Esophagus squamous epithelium (tissue), 5 donors: ENCODE data around the gene PCDHA1. TPM values are rescaled to one million over a fixed set of nuclear protein-coding genes. Genes with fewer than 3 reads are reported as not detected.

Experiments
- DNase-seq: peaks from one replicate; lab custom pipeline; 2025; lab: John Stamatoyannopoulos, UW
- H3K27ac ChIP-seq, 4 donors: fragments of 200-600 bp; sonication (generic); one replicate each; pipeline ENCODE4 v1.5.1; 2016 to 2019; ENCODE audit warnings: mild to moderate bottlenecking in 1 of 4
- H3K27me3 ChIP-seq, 4 donors: fragments of 200-600 bp; sonication (generic); 1 replicate in 3 of 4; 2 replicates in 1 of 4; pipeline versions ENCODE4 v1.5.1 to v1.6.0; 2017 to 2021; ENCODE audit warnings: antibody characterized with exemption in 1 of 4
- H3K36me3 ChIP-seq, 3 donors: fragments of 200-600 bp; sonication (generic); one replicate each; pipeline ENCODE4 v1.5.1; 2016 to 2019
- H3K4me1 ChIP-seq, 3 donors: fragments of 200-600 bp; sonication (generic); one replicate each; pipeline ENCODE4 v1.5.1; 2017 to 2019
- H3K4me3 ChIP-seq, 4 donors: fragments of 200-600 bp; sonication (generic); 1 replicate in 3 of 4; 2 replicates in 1 of 4; pipeline ENCODE4 v1.5.1; 2016 to 2019; ENCODE audit warnings: mild to moderate bottlenecking in 2 of 4, moderate library complexity in 1 of 4
- H3K9me3 ChIP-seq, 3 donors: fragments of 200-600 bp; sonication (generic); one replicate each; pipeline ENCODE4 v1.5.1; 2016 to 2019
- POLR2A ChIP-seq, 4 donors: fragments of 450-650 bp; IDR thresholded peaks; one replicate each; pipeline ENCODE4 v1.6.1; 2017; ENCODE audit warnings: antibody characterized with exemption in 4 of 4, mild to moderate bottlenecking in 4 of 4, moderate library complexity in 3 of 4
- WGBS, 2 donors: methylation state at CpG; one replicate each; pipeline ENCODE4 v1.1.5; 2018; 5-methylcytosine and 5-hydroxymethylcytosine counted together
- intact Hi-C: fragments of 100-400 bp; cut with DNase I; formaldehyde crosslinking; loops from one replicate; pipeline ENCODE4 v1.15.0; 2022
- total RNA-seq, 4 donors: library from RNA; depleted of rRNA; stranded (reverse); fragments of >200 nt; gene quantifications; one replicate each; pipeline ENCODE4 v1.1.0, GENCODE V29; 2016
- TF ChIP-seq, protein P1 (sequence below), 6 experiments: fragments of 450-650 bp in 4 of 6; fragments of 200-600 bp in 2 of 6; sonication (generic) in 2 of 6; IDR thresholded peaks; one replicate each; pipeline ENCODE4 v1.5.1; 2016 to 2019; ENCODE audit warnings: antibody characterized with exemption in 6 of 6, mild to moderate bottlenecking in 4 of 6, moderate library complexity in 4 of 6
- donor health status: DM: yes; HTN: yes; CAD: no.

The PCDHA1 gene
- total RNA-seq, 4 donors from 2014 or later: not detected

DNA sequence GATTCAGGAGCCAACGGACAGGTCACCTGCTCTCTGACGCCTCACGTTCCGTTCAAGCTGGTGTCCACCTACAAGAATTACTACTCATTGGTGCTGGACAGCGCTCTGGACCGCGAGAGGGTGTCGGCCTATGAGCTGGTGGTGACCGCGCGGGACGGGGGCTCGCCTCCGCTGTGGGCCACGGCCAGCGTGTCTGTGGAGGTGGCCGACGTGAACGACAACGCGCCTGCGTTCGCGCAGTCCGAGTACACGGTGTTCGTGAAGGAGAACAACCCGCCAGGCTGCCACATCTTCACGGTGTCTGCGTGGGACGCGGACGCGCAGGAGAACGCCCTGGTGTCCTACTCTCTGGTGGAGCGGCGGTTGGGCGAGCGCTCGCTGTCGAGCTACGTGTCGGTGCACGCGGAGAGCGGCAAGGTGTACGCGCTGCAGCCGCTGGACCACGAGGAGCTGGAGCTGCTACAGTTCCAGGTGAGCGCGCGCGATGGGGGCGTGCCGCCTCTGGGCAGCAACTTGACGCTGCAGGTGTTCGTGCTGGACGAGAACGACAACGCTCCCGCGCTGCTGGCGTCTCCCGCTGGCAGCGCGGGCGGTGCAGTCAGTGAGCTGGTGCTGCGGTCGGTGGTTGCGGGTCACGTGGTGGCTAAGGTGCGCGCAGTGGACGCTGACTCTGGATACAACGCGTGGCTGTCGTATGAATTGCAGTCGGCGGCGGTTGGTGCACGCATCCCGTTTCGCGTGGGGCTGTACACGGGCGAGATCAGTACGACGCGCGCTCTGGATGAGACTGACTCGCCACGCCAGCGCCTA is 71.4 kb downstream of the PCDHA1 start:
- no peak for DNase-seq
- Histone ChIP-seq H3K27me3 (peaks cover 0 to 46% (median 0%) of the 10 kb centered on the region in 4 donors), H3K9me3 (peaks cover 0 to 51% (median 22%) of the 10 kb centered on the region in 3 donors), H3K36me3 (no peaks in the 10 kb centered on the region), H3K4me3 (no peak overlapping the region), H3K27ac (no peak overlapping the region), H3K4me1 (no peaks in the 10 kb centered on the region)
- 72 to 79% methylated on average over 22 to 23 of the region's 94 CpGs for WGBS, 2 donors
- intact Hi-C loops: no loop called here
- no peak for TF ChIP-seq POLR2A (IDR thresholded peaks at IDR 0.05)
- TF ChIP-seq, protein P1, sequence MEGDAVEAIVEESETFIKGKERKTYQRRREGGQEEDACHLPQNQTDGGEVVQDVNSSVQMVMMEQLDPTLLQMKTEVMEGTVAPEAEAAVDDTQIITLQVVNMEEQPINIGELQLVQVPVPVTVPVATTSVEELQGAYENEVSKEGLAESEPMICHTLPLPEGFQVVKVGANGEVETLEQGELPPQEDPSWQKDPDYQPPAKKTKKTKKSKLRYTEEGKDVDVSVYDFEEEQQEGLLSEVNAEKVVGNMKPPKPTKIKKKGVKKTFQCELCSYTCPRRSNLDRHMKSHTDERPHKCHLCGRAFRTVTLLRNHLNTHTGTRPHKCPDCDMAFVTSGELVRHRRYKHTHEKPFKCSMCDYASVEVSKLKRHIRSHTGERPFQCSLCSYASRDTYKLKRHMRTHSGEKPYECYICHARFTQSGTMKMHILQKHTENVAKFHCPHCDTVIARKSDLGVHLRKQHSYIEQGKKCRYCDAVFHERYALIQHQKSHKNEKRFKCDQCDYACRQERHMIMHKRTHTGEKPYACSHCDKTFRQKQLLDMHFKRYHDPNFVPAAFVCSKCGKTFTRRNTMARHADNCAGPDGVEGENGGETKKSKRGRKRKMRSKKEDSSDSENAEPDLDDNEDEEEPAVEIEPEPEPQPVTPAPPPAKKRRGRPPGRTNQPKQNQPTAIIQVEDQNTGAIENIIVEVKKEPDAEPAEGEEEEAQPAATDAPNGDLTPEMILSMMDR (IDR thresholded peaks at IDR 0.05): no peak

DNA sequence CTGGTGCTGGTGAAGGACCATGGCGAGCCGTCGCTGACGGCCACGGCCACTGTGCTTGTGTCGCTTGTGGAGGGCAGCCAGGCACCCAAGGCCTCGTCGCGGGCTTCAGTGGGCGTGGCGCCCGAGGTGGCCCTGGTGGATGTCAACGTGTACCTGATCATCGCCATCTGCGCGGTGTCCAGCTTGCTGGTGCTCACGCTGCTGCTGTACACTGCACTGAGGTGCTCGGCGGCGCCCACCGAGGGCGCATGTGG is 72.0 kb downstream of the PCDHA1 start:
- Histone ChIP-seq H3K9me3 (peaks cover 0 to 54% (median 27%) of the 10 kb centered on the region in 3 donors), H3K4me1 (no peaks in the 10 kb centered on the region), H3K27me3 (peaks cover 0 to 47% (median 0%) of the 10 kb centered on the region in 4 donors), H3K27ac (no peak overlapping the region), H3K4me3 (no peak overlapping the region), H3K36me3 (no peaks in the 10 kb centered on the region)
- no peak for DNase-seq
- WGBS, 2 donors: 67% methylated on average over 1 of the region's 22 CpGs; no CpG with 5 or more reads in 1 of the 2 donors
- TF ChIP-seq, protein P1 (IDR thresholded peaks at IDR 0.05): no peak
- no peak for TF ChIP-seq POLR2A (IDR thresholded peaks at IDR 0.05)
- intact Hi-C loops: no loop called here

DNA sequence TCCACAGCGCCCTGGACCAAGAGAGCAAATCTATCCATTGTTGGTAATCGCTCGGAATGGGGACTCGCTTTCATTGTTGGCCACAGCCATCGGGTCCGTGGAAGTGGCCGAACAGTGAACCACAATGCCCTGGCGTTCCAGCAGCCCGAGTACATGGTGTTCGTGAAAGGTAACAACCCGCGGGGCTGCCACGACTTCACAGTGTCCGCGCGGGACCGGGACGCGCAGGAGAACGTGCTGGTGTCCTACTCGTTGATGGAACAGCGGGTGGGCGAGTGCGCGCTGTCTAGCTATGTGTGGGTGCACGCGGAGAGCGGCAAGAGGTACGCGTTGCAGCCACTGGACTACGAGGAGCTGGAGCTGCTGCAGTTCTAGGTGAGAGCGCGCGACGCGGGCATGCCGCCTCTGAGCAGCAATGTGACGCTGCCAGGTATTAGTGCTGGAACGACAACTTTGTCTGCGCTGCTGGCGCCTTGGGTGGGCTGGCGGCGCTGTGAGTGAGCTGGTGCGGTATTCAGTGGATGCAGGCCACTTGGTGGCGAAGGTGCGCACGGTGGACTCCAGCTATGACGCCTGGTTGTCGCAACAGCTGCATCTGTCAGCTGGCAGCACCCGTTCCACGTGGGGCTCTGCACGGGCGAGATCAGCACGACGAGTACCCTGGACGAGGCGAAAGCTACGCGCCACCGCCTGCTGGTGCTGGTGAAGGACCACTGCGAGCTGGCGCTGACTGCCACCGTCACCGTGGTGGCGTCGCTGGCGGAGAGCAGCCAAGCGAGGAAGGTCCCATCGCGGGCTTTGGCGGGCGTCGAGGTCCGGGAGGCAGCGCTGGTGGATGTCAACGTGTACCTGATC is 76.7 kb downstream of the PCDHA1 start:
- Histone ChIP-seq H3K36me3 (no peaks in the 10 kb centered on the region), H3K4me1 (no peaks in the 10 kb centered on the region), H3K27ac (no peak overlapping the region), H3K9me3 (peaks cover 0 to 34% (median 14%) of the 10 kb centered on the region in 3 donors), H3K27me3 (peaks cover 0 to 22% (median 0%) of the 10 kb centered on the region in 4 donors), H3K4me3 (no peak overlapping the region)
- no peak for DNase-seq
- intact Hi-C loops: no loop called here
- TF ChIP-seq, protein P1 (IDR thresholded peaks at IDR 0.05): no peak
- TF ChIP-seq POLR2A (IDR thresholded peaks at IDR 0.05): no peak
- 58 to 73% methylated on average over 35 to 54 of the region's 76 CpGs for WGBS, 2 donors

DNA sequence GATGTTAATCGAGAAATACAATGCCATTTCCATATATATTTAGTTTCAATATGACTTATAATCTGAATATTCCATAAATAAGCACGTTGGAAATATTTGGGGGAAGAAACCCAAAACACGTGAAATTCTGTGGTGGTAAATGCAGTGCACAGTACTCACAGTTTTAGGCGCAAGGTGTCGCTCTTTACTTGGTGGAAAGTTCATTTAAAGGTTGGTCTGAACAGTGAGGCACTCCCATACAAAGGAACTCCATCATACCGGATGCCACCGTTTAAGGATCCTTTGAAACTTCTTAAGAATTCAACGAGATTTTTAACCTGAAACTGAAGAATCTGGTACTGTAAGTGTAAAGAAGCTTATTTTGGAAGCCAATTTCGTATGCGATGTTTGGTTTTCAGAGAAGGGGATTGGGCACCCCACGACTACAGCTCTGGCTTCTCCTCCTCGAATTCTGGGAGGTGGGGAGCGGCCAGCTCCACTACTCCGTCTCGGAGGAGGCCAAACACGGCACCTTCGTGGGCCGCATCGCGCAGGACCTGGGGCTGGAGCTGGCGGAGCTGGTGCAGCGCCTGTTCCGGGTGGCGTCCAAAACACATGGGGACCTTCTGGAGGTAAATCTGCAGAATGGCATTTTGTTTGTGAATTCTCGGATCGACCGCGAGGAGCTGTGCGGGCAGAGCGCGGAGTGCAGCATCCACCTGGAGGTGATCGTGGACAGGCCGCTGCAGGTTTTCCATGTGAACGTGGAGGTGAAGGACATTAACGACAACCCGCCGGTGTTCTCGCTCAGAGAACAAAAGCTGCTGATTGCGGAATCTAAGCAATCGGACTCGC is 83.0 kb downstream of the PCDHA1 start, which contains the start of gene PCDHA11:
PCDHA11 (plus strand) TSS at position 237 of the 834 bp plus-strand sequence; CDS start at position 384, 147 bp downstream.
- H3K27me3 ChIP-seq: peaks cover 0 to 17% (median 0%) of the 10 kb centered on the region in 4 donors
- H3K9me3 ChIP-seq: peaks cover 0 to 29% (median 13%) of the 10 kb centered on the region in 3 donors
- peak within 1 kb of the TSS in 1 of 4 donors; percentile 15 for H3K4me3 ChIP-seq
- WGBS, 2 donors: 24 to 28% methylated on average over 31 to 33 of the region's 41 CpGs
- intact Hi-C loops: no loop called here
- no peaks in the 10 kb centered on the region for H3K4me1 ChIP-seq
- H3K36me3 ChIP-seq: no peaks in the 10 kb centered on the region
- TF ChIP-seq POLR2A (IDR thresholded peaks at IDR 0.05): no peak
- TF ChIP-seq, protein P1 (IDR thresholded peaks at IDR 0.05): peak in 1 of 6 experiments; percentile 3
- H3K27ac ChIP-seq: no peak within 1 kb of the TSS
- DNase-seq: no peak
